Effector CD8-positive, alpha-beta T cell (primary cell): ENCODE measurements around the gene NABP2.

ENCODE experiments used
- DNase-seq: peaks from one replicate; lab custom pipeline; 2025; lab: John Stamatoyannopoulos, UW

NABP2 gene

DNA sequence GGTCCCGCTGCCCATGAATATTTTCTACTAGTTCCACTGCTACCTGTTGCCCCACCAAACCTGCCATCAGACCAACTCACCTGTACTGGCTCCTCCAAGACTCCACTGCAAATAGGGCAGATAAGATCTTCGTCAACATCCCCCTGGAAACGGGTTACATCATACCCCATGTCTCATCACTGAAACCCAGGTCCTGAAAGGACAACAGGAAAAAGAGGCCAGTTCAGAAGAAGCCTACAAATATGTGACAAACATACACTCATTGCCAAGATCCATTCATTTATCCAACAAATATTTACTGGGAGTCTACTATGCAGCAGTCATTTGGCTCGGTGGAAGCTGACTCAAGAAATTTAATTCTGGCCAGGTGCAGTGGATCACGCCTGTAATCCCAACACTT lies 10.3 kb upstream of the NABP2 start:
- DNase-seq: no peak

DNA sequence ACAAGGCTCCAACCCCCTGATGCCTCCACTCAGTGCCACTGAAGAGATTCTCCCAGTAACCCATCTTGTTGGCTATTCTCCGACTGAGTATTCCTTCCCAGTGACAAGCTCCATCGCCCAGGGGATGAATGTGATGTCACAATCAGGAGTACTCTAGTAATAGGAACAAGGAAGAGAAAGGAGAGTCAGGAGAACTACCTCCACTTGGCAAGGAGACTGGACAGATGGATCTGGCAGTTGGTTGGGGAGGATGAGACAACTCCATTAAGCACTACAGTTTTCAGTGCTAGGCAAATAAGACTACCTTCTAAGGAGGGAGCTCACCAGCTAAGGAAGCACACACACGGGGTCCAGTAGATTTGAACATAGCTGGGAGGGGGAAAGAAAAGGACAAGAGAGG lies 7.7 kb upstream of the NABP2 start:
- DNase-seq: no peak

DNA sequence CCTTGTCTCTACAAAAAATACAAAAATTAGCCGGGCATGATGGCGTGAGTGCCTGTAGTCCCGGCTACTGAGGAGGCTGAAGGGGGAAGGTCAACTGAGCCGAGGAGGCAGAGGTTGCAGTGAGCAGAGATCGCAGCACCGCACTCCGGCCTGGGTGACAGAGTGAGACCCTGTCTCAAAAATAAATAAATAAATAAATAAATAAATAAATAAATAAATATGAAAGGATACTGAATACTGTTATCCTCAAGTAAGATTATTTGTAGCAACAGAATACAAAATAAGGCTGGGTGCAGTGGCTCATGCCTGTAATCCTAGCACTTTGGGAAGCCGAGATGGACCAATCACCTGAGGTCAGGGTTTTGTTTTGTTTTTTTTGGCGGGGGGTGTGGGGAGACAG lies 4.3 kb upstream of the NABP2 start:
- no peak for DNase-seq

DNA sequence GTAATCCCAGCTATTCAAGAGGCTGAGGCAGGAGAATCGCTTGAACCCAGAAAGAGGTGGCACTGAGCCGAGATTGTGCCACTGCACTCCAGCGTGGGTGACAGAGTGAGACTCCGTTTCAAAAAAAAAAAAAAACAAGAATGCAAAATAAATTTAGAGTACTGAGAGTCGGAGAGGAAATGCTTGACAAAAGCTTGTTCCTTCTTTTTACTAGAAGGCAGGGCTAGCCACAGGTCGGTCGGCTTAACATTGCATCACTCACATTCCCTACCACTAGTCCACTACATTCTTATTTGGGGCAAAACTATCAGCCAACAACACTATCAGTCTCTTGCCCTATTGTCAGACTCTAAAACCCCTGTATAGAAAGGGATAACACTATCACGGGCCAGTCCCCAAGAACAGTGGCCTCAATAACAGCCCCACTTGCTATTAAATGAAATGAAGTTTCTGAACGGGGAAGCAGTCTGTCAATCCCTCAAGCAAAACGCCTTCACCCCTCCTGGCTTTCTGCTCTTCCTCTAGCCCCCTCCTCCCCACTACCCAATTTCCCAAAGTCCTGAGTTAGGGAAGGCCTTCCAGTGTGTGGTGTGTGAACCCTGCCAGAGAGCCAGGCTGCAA lies 3.4 kb upstream of the NABP2 start:
- no peak for DNase-seq

DNA sequence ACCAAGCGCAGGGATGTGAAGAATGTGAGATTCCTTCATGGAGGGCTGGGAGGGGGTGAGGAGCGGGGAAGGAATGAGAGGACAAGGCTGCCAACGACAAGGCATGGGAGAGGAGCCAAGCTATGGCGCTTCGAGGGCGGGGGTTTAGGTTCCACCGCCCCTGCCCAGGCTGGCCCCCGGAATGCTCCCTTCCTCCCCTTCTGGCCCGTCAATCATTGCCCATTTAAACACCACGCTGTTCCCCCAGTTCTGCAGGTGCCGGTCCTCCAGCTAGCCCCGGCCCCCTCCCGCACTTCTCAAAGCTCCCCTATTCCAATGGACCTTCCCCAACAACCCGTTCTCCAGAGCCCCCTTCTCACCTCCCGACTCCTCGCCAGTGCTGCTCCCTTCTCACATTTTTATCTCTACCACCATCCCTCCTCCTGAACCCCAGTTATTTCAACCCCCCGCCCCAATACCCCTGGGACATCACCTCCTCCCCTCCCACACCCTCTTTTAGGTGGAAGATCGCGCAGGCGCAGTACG lies 2.8 kb upstream of the NABP2 start:
- no peak for DNase-seq

DNA sequence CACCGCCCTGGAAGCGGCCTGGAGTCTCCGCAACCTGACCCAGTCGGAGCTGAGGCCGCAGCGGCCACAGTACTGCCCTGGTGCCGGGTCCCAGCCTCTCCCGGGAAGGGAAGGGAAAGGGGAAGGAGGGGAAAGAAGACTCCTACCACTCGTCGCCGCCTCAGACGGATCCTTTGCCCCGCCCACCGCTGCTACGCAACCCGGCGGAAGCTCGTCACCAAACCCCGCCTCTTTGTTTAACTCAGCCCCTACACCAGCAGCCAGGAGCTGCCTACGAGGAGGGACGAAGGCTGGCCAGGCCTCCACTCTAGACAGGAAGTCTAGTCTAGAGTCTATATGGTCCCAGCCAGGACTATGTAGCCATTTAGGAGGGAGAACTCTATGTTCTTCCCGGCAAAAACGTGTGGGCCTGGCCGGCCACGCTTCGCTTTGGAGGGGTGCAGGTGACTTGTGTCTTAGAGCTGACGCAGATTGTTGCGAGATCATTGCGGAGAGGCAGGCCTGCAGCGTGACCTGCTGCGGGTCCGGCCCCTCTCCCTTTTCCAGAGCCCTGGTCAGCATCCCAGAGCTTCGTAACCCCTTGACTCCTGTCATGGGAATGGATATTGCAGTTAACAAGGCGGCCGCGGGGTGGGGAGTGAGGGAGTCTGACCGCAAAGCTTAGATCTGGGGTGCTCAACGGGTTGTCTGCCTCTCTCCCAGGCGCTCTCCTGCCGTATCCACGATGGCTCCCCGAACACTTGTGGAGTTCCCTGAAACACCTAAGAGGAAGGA lies 2.2 kb upstream of the NABP2 start, which contains the start of gene RNF41:
RNF41 (minus strand) TSS at position 166 of the 774 bp plus-strand sequence. CDS start 7,875 bp downstream, outside the sequence.
- DNase-seq: peak; percentile 82

DNA sequence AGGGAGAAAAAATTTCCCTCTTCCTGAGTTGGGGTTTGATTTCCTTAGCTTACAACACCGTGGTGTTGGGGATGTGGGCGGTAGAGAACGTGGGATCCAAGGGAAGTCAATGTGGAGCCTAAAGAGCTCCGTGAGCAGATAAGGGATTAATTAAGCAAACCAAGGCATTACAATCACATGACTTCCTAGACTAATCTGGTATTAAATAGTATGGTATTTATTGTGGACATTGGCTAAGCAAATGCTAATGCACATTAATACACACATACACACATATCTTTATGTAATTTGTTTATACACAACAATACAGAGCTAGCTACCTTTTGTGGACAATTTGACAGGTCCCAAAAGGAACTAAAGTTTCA lies 1.6 kb upstream of the NABP2 start:
- no peak for DNase-seq

DNA sequence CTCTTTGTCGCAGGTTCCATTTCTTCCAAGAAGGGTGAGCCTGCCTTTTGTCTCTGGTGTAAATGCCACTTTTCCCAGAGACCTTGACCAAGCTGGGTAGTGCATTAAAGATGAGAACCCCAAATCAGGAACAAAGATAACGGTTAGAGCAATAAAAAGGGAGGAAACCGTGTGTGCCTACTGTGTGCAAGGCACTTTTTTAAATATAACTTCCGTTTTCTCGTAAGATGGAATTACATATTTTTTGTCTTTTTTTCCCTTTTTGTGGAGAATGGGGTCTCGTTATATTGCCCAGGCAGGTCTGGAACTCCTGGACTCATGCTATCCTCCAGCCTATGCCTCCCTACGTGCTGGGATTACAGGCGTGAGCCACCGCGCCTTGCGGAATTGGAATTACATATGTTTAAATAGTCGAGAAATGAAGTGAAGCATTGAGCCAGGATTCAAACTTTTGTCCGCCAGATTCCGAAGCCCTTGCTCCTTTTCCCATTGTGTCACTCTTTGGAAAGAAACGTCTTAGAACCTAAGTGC lies 506 bp upstream of the NABP2 start:
- no peak for DNase-seq

DNA sequence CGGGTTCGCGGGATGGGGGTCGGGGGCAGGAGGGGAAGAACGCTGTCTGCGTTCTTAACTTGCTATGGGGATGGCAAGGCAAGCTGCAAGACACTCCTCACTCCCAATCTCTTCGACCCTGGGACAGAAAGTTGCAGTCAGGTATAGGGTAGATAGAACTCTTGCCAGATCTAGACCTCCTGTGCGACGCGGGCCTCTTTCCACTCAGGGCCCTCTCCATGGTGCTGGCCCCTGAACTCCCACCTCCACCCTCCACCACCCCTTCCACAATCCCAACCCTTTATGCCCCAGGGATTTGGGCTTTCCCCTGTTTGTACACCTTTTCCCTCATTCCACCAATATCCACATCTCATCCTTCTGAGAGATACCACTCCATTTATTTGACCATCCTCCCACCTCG lies 812 bp downstream of the NABP2 start:
- no peak for DNase-seq

DNA sequence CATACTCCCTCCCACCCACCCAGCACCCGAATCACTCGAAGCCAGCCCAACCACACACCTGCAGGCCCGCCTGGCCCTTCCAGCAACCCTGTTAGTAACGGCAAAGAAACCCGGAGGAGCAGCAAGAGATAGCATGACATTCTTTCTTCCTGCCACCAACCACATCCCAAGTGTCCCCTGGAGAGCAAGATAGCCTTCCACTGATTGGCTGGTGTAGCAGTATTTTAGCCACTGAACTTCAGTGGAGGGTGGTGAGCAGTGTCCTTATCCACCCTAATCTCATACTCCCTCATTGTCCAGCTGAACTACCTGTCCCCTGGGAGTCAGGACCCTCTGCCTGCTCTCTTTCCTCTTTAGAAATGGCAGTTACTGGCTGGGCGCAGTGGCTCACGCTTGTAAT lies 4.9 kb downstream of the NABP2 start:
- no peak for DNase-seq

DNA sequence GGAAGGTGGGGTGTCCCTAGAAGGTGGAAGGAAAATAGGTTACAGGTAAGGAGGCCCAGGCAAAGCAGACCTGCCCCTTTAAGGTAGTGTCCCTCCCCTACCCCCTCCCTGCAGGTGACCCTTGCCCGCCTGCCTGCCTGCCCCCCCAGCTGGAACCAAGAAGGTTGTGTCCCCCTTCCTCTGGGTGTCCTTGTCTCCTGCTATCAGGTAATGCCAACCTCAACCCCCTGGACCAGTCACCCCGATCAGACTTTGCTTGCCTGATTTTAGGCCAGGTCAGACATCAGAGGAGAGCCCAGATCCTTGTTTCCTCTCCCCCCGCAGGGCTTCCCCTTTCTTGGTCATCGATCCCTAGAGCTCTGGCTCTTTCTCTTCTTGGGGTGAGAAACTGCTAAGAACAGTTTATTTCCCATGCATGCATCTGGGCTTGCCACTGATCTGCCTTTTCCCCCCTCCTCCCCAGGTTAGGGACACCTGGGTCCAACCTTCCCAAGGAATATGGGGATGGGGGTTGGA lies 5.8 kb downstream of the NABP2 start, which contains the start of gene SLC39A5:
SLC39A5 (plus strand) TSS at position 136 of the 516 bp plus-strand sequence. CDS start 1,224 bp downstream, outside the sequence.
- DNase-seq: no peak

DNA sequence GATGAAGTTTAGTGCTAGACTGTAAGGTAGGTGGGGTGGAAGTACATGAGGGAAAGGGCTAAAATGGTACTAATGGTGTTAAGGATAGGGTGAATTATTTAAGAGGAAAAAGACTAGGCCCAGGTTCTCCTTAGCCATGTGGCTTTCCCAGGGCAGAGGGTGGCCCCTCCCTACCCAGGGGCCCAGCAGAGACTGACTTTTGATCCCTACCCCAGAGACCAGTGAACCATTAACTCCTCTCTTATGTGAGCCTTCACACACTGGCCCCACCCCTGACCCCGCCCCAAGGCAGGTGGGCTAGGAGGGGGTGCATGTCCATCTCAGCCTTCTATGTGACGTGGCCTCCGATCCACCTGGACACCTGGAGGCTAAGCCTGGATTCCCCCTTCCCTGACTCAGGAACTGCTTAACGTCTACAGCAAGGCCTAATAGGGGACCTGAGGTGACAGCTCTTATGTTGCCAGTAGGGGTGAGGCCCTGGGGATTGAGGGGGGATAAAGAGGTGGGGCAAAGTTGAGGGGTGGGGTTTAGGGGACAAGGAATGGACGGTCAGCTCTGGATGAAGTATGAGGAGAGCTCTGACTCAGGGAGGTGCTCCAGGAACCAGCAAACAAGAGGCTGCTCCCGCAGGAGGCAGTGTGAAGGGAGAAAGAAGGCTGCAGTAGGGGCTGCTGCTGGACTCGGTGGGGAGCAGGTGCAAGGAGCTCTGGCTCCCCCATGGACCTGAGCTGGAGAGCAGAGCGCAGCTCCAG lies 6.5 kb downstream of the NABP2 start:
- no peak for DNase-seq

DNA sequence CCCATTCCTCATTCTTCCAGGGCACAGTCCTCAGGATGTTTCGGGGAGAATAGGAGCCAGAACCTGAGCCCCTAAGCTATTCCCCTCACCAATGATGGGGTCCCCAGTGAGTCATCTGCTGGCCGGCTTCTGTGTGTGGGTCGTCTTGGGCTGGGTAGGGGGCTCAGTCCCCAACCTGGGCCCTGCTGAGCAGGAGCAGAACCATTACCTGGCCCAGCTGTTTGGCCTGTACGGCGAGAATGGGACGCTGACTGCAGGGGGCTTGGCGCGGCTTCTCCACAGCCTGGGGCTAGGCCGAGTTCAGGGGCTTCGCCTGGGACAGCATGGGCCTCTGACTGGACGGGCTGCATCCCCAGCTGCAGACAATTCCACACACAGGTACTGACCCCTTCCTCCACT lies 7.0 kb downstream of the NABP2 start:
- DNase-seq: no peak

DNA sequence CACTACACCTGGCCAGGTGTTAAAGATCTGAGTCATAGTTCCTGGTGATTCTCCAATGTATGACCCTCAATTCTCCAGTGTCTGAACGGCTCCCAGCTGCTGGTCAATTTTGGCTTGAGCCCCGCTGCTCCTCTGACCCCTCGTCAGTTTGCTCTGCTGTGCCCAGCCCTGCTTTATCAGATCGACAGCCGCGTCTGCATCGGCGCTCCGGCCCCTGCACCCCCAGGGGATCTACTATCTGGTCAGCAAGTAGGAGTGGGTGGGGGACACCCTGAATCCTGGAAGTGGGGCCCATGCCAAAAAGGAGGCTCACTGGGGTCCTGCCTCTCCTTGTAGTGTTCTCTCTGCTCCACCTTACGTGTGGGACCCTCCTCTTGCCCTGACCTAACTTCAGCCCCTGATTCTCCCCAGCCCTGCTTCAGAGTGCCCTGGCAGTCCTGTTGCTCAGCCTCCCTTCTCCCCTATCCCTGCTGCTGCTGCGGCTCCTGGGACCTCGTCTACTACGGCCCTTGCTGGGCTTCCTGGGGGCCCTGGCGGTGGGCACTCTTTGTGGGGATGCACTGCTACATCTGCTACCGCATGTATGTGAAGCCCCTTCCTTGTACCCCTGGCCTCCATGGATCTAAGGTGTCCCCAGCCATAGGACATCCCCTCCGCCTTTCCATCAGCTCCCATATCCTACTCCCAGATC lies 10.7 kb downstream of the NABP2 start:
- DNase-seq: no peak

DNA sequence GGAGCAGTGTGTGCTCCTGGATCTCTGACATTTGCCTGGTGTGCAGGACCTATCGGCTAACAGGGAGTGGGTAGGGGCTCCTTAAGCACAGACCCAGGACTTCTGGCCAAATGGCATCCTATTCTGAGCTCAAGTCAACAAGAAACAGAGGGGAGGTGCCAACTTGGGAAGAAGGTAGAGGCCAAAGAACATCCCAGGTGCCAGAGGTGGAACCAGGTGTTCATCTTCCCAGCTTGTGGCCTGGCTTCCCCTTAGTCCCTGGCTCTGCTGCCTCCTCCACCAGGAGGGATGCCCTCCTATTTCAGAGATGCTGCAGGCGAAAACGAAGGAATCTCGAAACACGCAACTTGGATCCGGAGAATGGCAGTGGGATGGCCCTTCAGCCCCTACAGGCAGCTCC lies 11.9 kb downstream of the NABP2 start:
- DNase-seq: no peak

DNA sequence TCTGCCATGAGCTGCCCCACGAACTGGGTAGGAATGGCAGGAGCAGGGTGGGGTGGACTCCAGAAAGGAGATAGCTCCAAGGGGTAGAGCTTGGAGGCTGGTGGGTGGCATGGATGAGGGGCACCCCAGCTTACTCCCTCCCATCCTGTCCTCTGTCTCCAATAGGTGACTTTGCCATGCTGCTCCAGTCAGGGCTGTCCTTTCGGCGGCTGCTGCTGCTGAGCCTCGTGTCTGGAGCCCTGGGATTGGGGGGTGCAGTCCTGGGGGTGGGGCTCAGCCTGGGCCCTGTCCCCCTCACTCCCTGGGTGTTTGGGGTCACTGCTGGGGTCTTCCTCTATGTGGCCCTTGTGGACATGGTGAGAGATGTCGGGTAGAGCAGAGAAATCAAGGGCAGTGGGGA lies 12.8 kb downstream of the NABP2 start:
- DNase-seq: no peak

DNA sequence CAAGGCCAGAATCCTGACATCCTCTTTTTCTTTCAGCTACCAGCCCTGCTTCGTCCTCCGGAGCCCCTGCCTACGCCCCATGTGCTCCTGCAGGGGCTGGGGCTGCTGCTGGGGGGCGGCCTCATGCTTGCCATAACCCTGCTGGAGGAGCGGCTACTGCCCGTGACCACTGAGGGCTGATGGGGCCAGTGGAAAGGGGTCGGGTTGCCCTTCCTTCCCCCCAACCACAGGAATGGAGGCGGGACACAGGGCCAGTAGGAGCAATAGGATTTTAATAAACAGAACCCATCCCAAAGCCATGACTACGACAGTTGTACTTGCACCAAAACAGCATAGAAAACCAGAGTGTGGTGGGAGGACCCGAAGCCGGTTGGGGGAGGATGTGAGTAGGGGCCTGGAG lies 13.4 kb downstream of the NABP2 start:
- DNase-seq: no peak

DNA sequence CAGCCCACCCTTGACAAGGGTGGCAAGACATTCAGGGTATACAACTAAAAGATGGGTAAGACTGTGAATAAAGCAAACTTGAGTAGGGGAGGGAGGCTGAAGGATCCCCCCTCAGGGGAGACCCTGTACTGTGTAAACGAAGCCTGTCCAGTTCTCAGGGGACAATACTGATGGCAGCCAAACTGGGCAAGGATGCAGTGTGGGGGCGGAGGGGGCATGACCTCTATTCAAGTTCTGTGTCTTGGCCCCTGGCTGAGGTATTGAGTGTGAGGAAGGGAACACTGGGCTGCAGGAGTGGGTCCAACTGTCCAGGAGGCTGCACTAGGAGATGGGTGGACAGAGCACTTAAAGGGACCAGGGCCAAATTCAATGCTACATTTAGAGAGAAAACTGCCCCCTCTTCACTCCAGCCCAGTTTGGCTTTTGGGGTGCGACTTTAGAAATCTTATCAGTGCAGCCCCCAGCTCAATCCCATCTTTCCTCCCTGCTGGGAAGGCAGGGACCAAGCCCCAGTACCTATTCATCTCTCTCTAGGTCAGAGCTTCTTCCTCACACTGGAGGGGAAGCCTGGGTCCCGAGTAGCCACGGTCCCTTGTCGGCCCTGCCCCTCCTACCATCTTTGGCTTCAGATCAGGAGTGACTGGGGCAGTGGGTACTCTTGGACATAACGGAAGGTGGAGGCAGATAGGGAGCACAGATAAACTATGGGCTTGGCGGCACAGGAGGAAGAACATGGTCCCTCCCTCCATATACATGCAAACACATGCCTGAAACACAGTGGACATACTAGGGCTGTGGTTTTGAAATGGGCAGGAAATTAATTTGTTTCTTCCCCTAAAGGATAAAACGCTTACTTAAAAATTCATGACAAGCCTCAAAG lies 17.5 kb downstream of the NABP2 start:
- DNase-seq: no peak

DNA sequence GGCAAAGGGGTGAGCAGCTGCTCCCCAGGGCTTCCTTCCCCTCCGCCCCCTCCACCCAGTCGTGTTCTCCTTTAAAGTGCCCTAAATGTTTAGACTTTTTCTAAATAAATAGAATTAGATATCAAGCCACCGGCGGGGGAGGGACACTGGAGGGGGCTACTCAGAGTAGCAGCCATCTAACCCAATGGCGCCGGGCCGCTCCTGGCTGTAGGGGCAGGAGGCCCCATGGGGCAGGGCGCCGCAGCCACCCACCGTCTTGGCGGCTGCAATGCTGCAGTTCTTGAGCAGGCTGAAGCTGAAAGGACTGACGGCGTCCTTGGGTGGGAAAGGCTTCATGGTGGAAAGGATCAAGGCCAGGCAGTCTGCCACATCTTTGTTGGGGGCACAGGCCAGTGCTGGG lies 18.8 kb downstream of the NABP2 start:
- DNase-seq: no peak

DNA sequence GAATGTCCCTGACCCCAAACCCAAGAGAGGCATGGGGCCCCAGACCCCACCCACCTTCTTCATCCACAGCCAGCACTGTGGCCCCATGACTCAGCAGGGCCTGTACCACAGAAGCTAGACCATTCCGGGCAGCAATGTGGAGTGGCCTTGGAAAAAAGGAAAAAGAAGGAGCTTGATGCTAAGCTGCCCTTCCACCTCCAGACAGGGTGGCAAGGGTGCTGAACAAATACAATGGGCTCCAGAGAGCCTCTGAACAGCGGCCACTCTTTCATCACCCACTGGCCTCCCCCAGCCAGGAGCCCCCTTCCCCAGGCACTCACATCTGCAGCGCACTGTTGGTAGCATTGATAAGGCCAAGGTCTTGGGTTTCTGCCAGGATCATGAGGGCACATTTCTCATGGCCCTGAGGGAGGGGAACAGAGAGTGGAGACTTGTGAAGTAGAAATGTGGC lies 19.6 kb downstream of the NABP2 start:
- no peak for DNase-seq
